Neural progenitor cell (in vitro differentiated cells): ENCODE results near the gene ECT2.
A peak's percentile ranks its signal among the peaks of the same experiment; 100 is the strongest.

Experiments used
- EZH2 ChIP-seq: fragments of 200-600 bp; sonication (generic); IDR thresholded peaks from 2 replicates; pipeline ENCODE4 v1.6.1; 2017; ENCODE audit warnings: antibody characterized with exemption, mild to moderate bottlenecking, moderate library complexity
- EZH2phosphoT487 ChIP-seq: fragments of 200-600 bp; sonication (generic); IDR thresholded peaks from 2 replicates; pipeline ENCODE4 v1.6.1; 2017; ENCODE audit warnings: antibody characterized with exemption
- TF ChIP-seq, protein P1 (sequence below): fragments of 200-600 bp; sonication (generic); IDR thresholded peaks from 2 replicates; pipeline ENCODE4 v1.5.1; 2017; ENCODE audit warnings: antibody characterized with exemption, mild to moderate bottlenecking

- TF ChIP-seq EZH2 = no peak
- TF ChIP-seq, protein P1, sequence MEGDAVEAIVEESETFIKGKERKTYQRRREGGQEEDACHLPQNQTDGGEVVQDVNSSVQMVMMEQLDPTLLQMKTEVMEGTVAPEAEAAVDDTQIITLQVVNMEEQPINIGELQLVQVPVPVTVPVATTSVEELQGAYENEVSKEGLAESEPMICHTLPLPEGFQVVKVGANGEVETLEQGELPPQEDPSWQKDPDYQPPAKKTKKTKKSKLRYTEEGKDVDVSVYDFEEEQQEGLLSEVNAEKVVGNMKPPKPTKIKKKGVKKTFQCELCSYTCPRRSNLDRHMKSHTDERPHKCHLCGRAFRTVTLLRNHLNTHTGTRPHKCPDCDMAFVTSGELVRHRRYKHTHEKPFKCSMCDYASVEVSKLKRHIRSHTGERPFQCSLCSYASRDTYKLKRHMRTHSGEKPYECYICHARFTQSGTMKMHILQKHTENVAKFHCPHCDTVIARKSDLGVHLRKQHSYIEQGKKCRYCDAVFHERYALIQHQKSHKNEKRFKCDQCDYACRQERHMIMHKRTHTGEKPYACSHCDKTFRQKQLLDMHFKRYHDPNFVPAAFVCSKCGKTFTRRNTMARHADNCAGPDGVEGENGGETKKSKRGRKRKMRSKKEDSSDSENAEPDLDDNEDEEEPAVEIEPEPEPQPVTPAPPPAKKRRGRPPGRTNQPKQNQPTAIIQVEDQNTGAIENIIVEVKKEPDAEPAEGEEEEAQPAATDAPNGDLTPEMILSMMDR = peak; percentile 47
- no peak for TF ChIP-seq EZH2phosphoT487
Measured at GRCh38 chr3:172808969-172809546, 58.5 kb downstream of the ECT2 start.
